ENCODE data around the gene ARHGDIB. TPM values are rescaled to one million over a fixed set of nuclear protein-coding genes. Genes with fewer than 3 reads are reported as not detected.

ARHGDIB gene
- total and polyA plus RNA-seq, 12 donors = 28.3 to 196 (median 137) TPM

- Histone ChIP-seq H3K4me1 (replicated peaks in 1 of 2) (no peaks in the 10 kb centered on the region), H3K9me3 (replicated peaks in 1 of 3) (no peaks in the 10 kb centered on the region), H3K36me3 (replicated peaks in 1 of 2) (no peaks in the 10 kb centered on the region), H3K4me3 (no peak overlapping the region), H3K27ac (no peak overlapping the region), H3K27me3 (no peaks in the 10 kb centered on the region)
- DNase-seq = no peak
- TF ChIP-seq CTCF (IDR thresholded peaks at IDR 0.05) = no peak
- TF ChIP-seq POLR2A (IDR thresholded peaks at IDR 0.05) = no peak
- intact Hi-C loops (cut with DNase I) = no loop called here
These were observed 41.9 kb downstream of the ARHGDIB start for GRCh38 chr12:14919455-14919854.

- Histone ChIP-seq H3K27me3 (no peaks in the 10 kb centered on the region), H3K36me3 (replicated peaks in 1 of 2) (no peaks in the 10 kb centered on the region), H3K4me3 (no peak overlapping the region), H3K27ac (no peak overlapping the region), H3K4me1 (replicated peaks in 1 of 2) (peaks cover 0 to under 1% of the 10 kb centered on the region in 2 donors), H3K9me3 (replicated peaks in 1 of 3) (no peaks in the 10 kb centered on the region)
- DNase-seq = no peak
- WGBS, 4 donors = 71 to 86% (median 77%) methylated on average over 2 of the region's 2 CpGs
- intact Hi-C loops (cut with DNase I) = no loop called here
- TF ChIP-seq CTCF (IDR thresholded peaks at IDR 0.05) (no peak), POLR2A (IDR thresholded peaks at IDR 0.05) (no peak)
These were observed 45.7 kb downstream of the ARHGDIB start for GRCh38 chr12:14915736-14916135.

DNA sequence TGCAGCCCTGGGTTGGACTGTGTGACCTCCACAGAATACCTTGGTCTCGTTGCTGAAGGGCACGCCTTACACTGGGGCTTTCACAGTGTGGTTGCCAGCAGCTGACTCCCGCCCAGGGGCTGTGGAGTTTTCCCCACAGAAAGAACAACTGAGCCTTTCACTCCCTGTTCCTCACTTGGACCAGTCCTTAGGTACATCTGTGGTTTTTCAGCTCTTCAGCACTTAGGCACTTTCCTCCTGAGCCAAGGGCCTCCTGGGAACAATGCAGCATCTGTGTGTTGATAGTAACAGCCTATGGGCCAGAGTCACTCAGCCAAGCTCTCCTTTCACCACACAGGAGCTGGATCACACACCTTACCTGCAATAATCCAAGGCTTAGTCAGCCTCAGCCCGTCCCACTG is 48.0 kb downstream of the ARHGDIB start:
- 67 to 76% (median 73%) methylated on average over 4 of the region's 4 CpGs for WGBS, 4 donors
- no peaks in the 10 kb centered on the region for H3K27me3 ChIP-seq
- intact Hi-C loops (cut with DNase I) = no loop called here
- H3K4me1 ChIP-seq (replicated peaks in 1 of 2) = peaks cover 0 to 7% of the 10 kb centered on the region in 2 donors
- no peak for DNase-seq
- H3K36me3 ChIP-seq (replicated peaks in 1 of 2) = no peaks in the 10 kb centered on the region
- H3K9me3 ChIP-seq (replicated peaks in 1 of 3) = no peaks in the 10 kb centered on the region
- TF ChIP-seq CTCF (IDR thresholded peaks at IDR 0.05) (no peak), POLR2A (IDR thresholded peaks at IDR 0.05) (no peak)
- H3K4me3 ChIP-seq = no peak overlapping the region
- H3K27ac ChIP-seq = no peak overlapping the region

- Histone ChIP-seq H3K4me1 (replicated peaks in 1 of 2) (peaks cover 0 to 7% of the 10 kb centered on the region in 2 donors), H3K27me3 (no peaks in the 10 kb centered on the region), H3K36me3 (replicated peaks in 1 of 2) (no peaks in the 10 kb centered on the region), H3K9me3 (replicated peaks in 1 of 3) (no peaks in the 10 kb centered on the region), H3K4me3 (no peak overlapping the region), H3K27ac (no peak overlapping the region)
- no peak for DNase-seq
- 41 to 91% (median 66%) methylated on average over 2 of the region's 2 CpGs for WGBS, 4 donors
- TF ChIP-seq POLR2A (IDR thresholded peaks at IDR 0.05) (no peak), CTCF (IDR thresholded peaks at IDR 0.05) (no peak)
- intact Hi-C loops (cut with DNase I) = no loop called here
These were observed 50.3 kb downstream of the ARHGDIB start for GRCh38 chr12:14911131-14911530.

All from adrenal gland (tissue), 12 donors.